Fibroblast of skin of right biceps (primary cell): ENCODE data around the gene AGMO.

ENCODE experiments used
- DNase-seq: peaks from one replicate; pipeline ENCODE4 v3.0.0-alpha.2; 2013

Gene AGMO

GRCh38 chr7:15494711-15495110, 67.1 kb downstream of the AGMO start:
- no peak for DNase-seq

GRCh38 chr7:15491361-15491760, 70.5 kb downstream of the AGMO start:
- no peak for DNase-seq

GRCh38 chr7:15490291-15490690, 71.5 kb downstream of the AGMO start:
- DNase-seq: no peak

- no peak for DNase-seq
These were observed 72.0 kb downstream of the AGMO start for GRCh38 chr7:15489861-15490260.

GRCh38 chr7:15489383-15489782, 72.4 kb downstream of the AGMO start:
- no peak for DNase-seq

GRCh38 chr7:15488401-15488800, 73.4 kb downstream of the AGMO start:
- no peak for DNase-seq

- no peak for DNase-seq
These were observed 73.9 kb downstream of the AGMO start for GRCh38 chr7:15487896-15488295.

GRCh38 chr7:15485998-15486397, 75.8 kb downstream of the AGMO start:
- no peak for DNase-seq

GRCh38 chr7:15485431-15485830, 76.4 kb downstream of the AGMO start:
- DNase-seq: no peak

- no peak for DNase-seq
These were observed 80.7 kb downstream of the AGMO start for GRCh38 chr7:15481132-15481531.

- no peak for DNase-seq
These were observed 83.4 kb downstream of the AGMO start for GRCh38 chr7:15478401-15478800.

GRCh38 chr7:15476531-15476918, 85.3 kb downstream of the AGMO start:
- no peak for DNase-seq

- no peak for DNase-seq
These were observed 85.8 kb downstream of the AGMO start for GRCh38 chr7:15475808-15476530.

- no peak for DNase-seq
These were observed 90.2 kb downstream of the AGMO start for GRCh38 chr7:15471669-15471950.

GRCh38 chr7:15470825-15471668, 90.8 kb downstream of the AGMO start:
- DNase-seq: no peak

GRCh38 chr7:15464667-15465121, 97.1 kb downstream of the AGMO start:
- DNase-seq: no peak

GRCh38 chr7:15463801-15464666, 97.8 kb downstream of the AGMO start:
- DNase-seq: peak; percentile 12

GRCh38 chr7:15462721-15463389, 99.0 kb downstream of the AGMO start:
- DNase-seq: no peak

- DNase-seq: peak; percentile 97
These were observed 100.2 kb downstream of the AGMO start for GRCh38 chr7:15461576-15461975.

GRCh38 chr7:15459018-15459615, 102.7 kb downstream of the AGMO start:
- peak; percentile 68 for DNase-seq

GRCh38 chr7:15457990-15458955, 103.5 kb downstream of the AGMO start:
- peak; percentile 37 for DNase-seq
